Measurements from ENCODE around the gene OGDHL. TPM values are rescaled to one million over a fixed set of nuclear protein-coding genes. Genes with fewer than 3 reads are reported as not detected.
"Not testable (repeated sequence)": the region's sequence is repeated elsewhere in the genome, so short reads cannot be mapped to it uniquely, and the experiment has no call there.

OGDHL gene
- polyA plus RNA-seq, 1 donor from 2014 or later = 40.7 TPM

DNA sequence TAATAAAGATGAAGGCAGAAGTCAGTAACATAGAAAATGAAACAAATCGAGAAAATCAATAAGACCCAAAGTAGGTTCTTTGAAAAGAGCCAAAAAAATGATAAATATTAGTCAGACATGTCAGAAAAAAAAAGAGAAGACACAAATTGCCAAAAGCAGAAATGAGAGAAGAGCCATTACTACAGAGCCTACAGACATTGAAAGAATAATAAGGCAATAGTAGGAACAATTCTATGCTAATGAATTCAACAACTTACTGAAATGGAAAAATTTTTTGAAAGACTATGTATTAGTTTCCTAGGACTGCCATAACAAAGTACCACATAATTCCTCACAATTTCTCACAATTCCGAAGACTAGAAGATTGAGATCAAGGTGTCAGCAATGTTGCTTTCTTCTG lies 35.5 kb downstream of the OGDHL start:
- H3K27me3 ChIP-seq (ENCODE audit: insufficient read depth, low read depth, low read length) = no peaks in the 10 kb centered on the region
- peaks cover 8% of the 10 kb centered on the region for H3K9me3 ChIP-seq (ENCODE audit: low read length)
- no peaks in the 10 kb centered on the region for H3F3A ChIP-seq (ENCODE audit: insufficient read depth, low read length, poor library complexity, severe bottlenecking)
- no peak overlapping the region for H3K4me3 ChIP-seq (ENCODE audit: low read length)
- no peaks in the 10 kb centered on the region for H4K20me1 ChIP-seq (ENCODE audit: insufficient read depth)
- H3K9ac ChIP-seq (ENCODE audit: low read length) = no peak overlapping the region
- no peak overlapping the region for H3K27ac ChIP-seq (ENCODE audit: low read length)
- no peaks in the 10 kb centered on the region for H3K9me2 ChIP-seq (ENCODE audit: insufficient read depth, low read length)
- TF ChIP-seq TAF1 (IDR thresholded peaks at IDR 0.05; ENCODE audit: low read depth) (no peak), SMC3 (conservative IDR thresholded peaks at IDR 0.05; ENCODE audit: poor library complexity) (no peak), RAD21 (conservative IDR thresholded peaks at IDR 0.05) (no peak), POLR2AphosphoS5 (IDR thresholded peaks at IDR 0.05) (no peak), MXI1 (conservative IDR thresholded peaks at IDR 0.05; ENCODE audit: poor library complexity, severe bottlenecking) (no peak), EZH2 (IDR thresholded peaks at IDR 0.05; ENCODE audit: borderline replicate concordance, insufficient read depth, low read length, poor library complexity, severe bottlenecking) (no peak), EP300 (conservative IDR thresholded peaks at IDR 0.05; ENCODE audit: poor library complexity, severe bottlenecking) (no peak)
- TF ChIP-seq, protein P1, sequence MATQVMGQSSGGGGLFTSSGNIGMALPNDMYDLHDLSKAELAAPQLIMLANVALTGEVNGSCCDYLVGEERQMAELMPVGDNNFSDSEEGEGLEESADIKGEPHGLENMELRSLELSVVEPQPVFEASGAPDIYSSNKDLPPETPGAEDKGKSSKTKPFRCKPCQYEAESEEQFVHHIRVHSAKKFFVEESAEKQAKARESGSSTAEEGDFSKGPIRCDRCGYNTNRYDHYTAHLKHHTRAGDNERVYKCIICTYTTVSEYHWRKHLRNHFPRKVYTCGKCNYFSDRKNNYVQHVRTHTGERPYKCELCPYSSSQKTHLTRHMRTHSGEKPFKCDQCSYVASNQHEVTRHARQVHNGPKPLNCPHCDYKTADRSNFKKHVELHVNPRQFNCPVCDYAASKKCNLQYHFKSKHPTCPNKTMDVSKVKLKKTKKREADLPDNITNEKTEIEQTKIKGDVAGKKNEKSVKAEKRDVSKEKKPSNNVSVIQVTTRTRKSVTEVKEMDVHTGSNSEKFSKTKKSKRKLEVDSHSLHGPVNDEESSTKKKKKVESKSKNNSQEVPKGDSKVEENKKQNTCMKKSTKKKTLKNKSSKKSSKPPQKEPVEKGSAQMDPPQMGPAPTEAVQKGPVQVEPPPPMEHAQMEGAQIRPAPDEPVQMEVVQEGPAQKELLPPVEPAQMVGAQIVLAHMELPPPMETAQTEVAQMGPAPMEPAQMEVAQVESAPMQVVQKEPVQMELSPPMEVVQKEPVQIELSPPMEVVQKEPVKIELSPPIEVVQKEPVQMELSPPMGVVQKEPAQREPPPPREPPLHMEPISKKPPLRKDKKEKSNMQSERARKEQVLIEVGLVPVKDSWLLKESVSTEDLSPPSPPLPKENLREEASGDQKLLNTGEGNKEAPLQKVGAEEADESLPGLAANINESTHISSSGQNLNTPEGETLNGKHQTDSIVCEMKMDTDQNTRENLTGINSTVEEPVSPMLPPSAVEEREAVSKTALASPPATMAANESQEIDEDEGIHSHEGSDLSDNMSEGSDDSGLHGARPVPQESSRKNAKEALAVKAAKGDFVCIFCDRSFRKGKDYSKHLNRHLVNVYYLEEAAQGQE (IDR thresholded peaks at IDR 0.05; ENCODE audit: borderline replicate concordance) = no peak
- TF ChIP-seq, protein P2, sequence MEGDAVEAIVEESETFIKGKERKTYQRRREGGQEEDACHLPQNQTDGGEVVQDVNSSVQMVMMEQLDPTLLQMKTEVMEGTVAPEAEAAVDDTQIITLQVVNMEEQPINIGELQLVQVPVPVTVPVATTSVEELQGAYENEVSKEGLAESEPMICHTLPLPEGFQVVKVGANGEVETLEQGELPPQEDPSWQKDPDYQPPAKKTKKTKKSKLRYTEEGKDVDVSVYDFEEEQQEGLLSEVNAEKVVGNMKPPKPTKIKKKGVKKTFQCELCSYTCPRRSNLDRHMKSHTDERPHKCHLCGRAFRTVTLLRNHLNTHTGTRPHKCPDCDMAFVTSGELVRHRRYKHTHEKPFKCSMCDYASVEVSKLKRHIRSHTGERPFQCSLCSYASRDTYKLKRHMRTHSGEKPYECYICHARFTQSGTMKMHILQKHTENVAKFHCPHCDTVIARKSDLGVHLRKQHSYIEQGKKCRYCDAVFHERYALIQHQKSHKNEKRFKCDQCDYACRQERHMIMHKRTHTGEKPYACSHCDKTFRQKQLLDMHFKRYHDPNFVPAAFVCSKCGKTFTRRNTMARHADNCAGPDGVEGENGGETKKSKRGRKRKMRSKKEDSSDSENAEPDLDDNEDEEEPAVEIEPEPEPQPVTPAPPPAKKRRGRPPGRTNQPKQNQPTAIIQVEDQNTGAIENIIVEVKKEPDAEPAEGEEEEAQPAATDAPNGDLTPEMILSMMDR (IDR thresholded peaks at IDR 0.05; ENCODE audit: poor library complexity, severe bottlenecking) = no peak
- H3K36me3 ChIP-seq (ENCODE audit: insufficient read depth, low read length) = no peaks in the 10 kb centered on the region
- H2AFZ ChIP-seq (ENCODE audit: low read depth, low read length) = no peak overlapping the region
- no peak overlapping the region for H3K4me2 ChIP-seq (ENCODE audit: low read length)
- H3K79me2 ChIP-seq (replicated peaks; ENCODE audit: insufficient read depth, low read length) = no peaks in the 10 kb centered on the region

DNA sequence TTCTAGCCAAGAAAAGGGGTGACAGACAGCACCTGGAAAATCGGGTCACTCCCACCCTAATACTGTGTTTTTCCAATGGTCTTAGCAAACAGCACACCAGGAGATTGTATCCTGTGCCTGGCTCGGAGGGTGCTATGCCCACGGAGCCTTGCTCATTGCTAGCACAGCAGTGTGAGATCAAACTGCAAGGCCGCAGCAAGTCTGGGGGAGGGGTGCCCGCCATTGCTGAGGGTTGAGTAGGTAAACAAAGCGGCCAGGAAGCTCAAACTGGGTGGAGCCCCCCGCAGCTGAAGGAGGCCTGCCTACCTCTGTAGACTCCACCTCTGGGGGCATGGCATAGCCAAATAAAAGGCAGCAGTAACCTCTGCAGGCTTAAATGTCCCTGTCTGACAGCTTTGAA lies 47.0 kb downstream of the OGDHL start:
- not testable (repeated sequence) for H3K9ac ChIP-seq (ENCODE audit: low read length); H3K36me3 ChIP-seq (ENCODE audit: insufficient read depth, low read length); H3K4me2 ChIP-seq (ENCODE audit: low read length); H2AFZ ChIP-seq (ENCODE audit: low read depth, low read length); H4K20me1 ChIP-seq (ENCODE audit: insufficient read depth); H3K27ac ChIP-seq (ENCODE audit: low read length); H3K4me3 ChIP-seq (ENCODE audit: low read length); H3K9me2 ChIP-seq (ENCODE audit: insufficient read depth, low read length); H3F3A ChIP-seq (ENCODE audit: insufficient read depth, low read length, poor library complexity, severe bottlenecking); H3K27me3 ChIP-seq (ENCODE audit: insufficient read depth, low read depth, low read length); H3K9me3 ChIP-seq (ENCODE audit: low read length); H3K79me2 ChIP-seq (replicated peaks; ENCODE audit: insufficient read depth, low read length)

DNA sequence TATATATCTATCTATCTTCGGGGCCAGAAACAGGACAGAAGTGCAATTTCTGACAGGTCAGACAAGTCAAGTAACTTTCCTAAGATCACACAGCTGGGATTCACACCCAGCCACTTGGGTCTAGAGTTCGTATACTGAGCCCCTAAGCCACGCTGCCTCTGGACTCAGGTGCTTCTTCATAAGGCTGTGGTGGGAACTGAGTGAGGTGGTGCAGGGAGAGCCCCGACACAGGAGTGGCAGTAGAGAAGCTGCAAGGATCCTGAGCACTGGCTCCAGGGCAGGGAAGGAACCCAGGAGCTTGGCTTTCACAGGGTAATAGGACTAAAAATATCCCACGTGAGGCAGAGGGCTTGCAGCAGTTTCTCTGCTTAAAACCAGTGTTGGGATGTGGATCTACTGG lies 48.9 kb downstream of the OGDHL start:
- no peak overlapping the region for H3K27ac ChIP-seq (ENCODE audit: low read length)
- no peak overlapping the region for H3K4me2 ChIP-seq (ENCODE audit: low read length)
- H3K9me3 ChIP-seq (ENCODE audit: low read length) = no peaks in the 10 kb centered on the region
- H4K20me1 ChIP-seq (ENCODE audit: insufficient read depth) = no peaks in the 10 kb centered on the region
- no peaks in the 10 kb centered on the region for H3K79me2 ChIP-seq (replicated peaks; ENCODE audit: insufficient read depth, low read length)
- H3F3A ChIP-seq (ENCODE audit: insufficient read depth, low read length, poor library complexity, severe bottlenecking) = no peaks in the 10 kb centered on the region
- H3K27me3 ChIP-seq (ENCODE audit: insufficient read depth, low read depth, low read length) = no peaks in the 10 kb centered on the region
- H3K9ac ChIP-seq (ENCODE audit: low read length) = no peak overlapping the region
- H2AFZ ChIP-seq (ENCODE audit: low read depth, low read length) = no peak overlapping the region
- H3K9me2 ChIP-seq (ENCODE audit: insufficient read depth, low read length) = no peaks in the 10 kb centered on the region
- no peak overlapping the region for H3K4me3 ChIP-seq (ENCODE audit: low read length)
- TF ChIP-seq EP300 (conservative IDR thresholded peaks at IDR 0.05; ENCODE audit: poor library complexity, severe bottlenecking) = no peak
- TF ChIP-seq, protein P1 (IDR thresholded peaks at IDR 0.05; ENCODE audit: borderline replicate concordance) = no peak
- TF ChIP-seq EZH2 (IDR thresholded peaks at IDR 0.05; ENCODE audit: borderline replicate concordance, insufficient read depth, low read length, poor library complexity, severe bottlenecking) = no peak
- TF ChIP-seq TAF1 (IDR thresholded peaks at IDR 0.05; ENCODE audit: low read depth) = no peak
- no peak for TF ChIP-seq SMC3 (conservative IDR thresholded peaks at IDR 0.05; ENCODE audit: poor library complexity)
- TF ChIP-seq, protein P2 (IDR thresholded peaks at IDR 0.05; ENCODE audit: poor library complexity, severe bottlenecking) = no peak
- TF ChIP-seq RAD21 (conservative IDR thresholded peaks at IDR 0.05) = no peak
- no peaks in the 10 kb centered on the region for H3K36me3 ChIP-seq (ENCODE audit: insufficient read depth, low read length)

Data from neural cell (in vitro differentiated cells).